Esophagus squamous epithelium (tissue), 5 donors: Measurements from ENCODE around the gene CDK2. TPM values are rescaled to one million over a fixed set of nuclear protein-coding genes. Genes with fewer than 3 reads are reported as not detected.
A peak's percentile ranks its signal among the peaks of the same experiment; 100 is the strongest.
"Not testable (repeated sequence)": the region's sequence is repeated elsewhere in the genome, so short reads cannot be mapped to it uniquely, and the experiment has no call there.

ENCODE experiments used
- DNase-seq: peaks from one replicate; lab custom pipeline; 2025; lab: John Stamatoyannopoulos, UW
- H3K27ac ChIP-seq, 4 donors: fragments of 200-600 bp; sonication (generic); one replicate each; pipeline ENCODE4 v1.5.1; 2016 to 2019; ENCODE audit warnings: mild to moderate bottlenecking in 1 of 4
- H3K27me3 ChIP-seq, 4 donors: fragments of 200-600 bp; sonication (generic); 1 replicate in 3 of 4; 2 replicates in 1 of 4; pipeline versions ENCODE4 v1.5.1 to v1.6.0; 2017 to 2021; ENCODE audit warnings: antibody characterized with exemption in 1 of 4
- H3K36me3 ChIP-seq, 3 donors: fragments of 200-600 bp; sonication (generic); one replicate each; pipeline ENCODE4 v1.5.1; 2016 to 2019
- H3K4me1 ChIP-seq, 3 donors: fragments of 200-600 bp; sonication (generic); one replicate each; pipeline ENCODE4 v1.5.1; 2017 to 2019
- H3K4me3 ChIP-seq, 4 donors: fragments of 200-600 bp; sonication (generic); 1 replicate in 3 of 4; 2 replicates in 1 of 4; pipeline ENCODE4 v1.5.1; 2016 to 2019; ENCODE audit warnings: mild to moderate bottlenecking in 2 of 4, moderate library complexity in 1 of 4
- H3K9me3 ChIP-seq, 3 donors: fragments of 200-600 bp; sonication (generic); one replicate each; pipeline ENCODE4 v1.5.1; 2016 to 2019
- CTCF ChIP-seq, 6 experiments: fragments of 450-650 bp in 4 of 6; fragments of 200-600 bp in 2 of 6; sonication (generic) in 2 of 6; IDR thresholded peaks; one replicate each; pipeline ENCODE4 v1.5.1; 2016 to 2019; ENCODE audit warnings: antibody characterized with exemption in 6 of 6, mild to moderate bottlenecking in 4 of 6, moderate library complexity in 4 of 6
- POLR2A ChIP-seq, 4 donors: fragments of 450-650 bp; IDR thresholded peaks; one replicate each; pipeline ENCODE4 v1.6.1; 2017; ENCODE audit warnings: antibody characterized with exemption in 4 of 4, mild to moderate bottlenecking in 4 of 4, moderate library complexity in 3 of 4
- WGBS, 2 donors: methylation state at CpG; one replicate each; pipeline ENCODE4 v1.1.5; 2018; 5-methylcytosine and 5-hydroxymethylcytosine counted together
- intact Hi-C: fragments of 100-400 bp; cut with DNase I; formaldehyde crosslinking; loops from one replicate; pipeline ENCODE4 v1.15.0; 2022
- total RNA-seq, 4 donors: library from RNA; depleted of rRNA; stranded (reverse); fragments of >200 nt; gene quantifications; one replicate each; pipeline ENCODE4 v1.1.0, GENCODE V29; 2016
- donor health status: DM: yes; HTN: yes; CAD: no.

CDK2 gene
- total RNA-seq, 4 donors from 2014 or later, result 11.1 to 22.6 (median 17.0) TPM

DNA sequence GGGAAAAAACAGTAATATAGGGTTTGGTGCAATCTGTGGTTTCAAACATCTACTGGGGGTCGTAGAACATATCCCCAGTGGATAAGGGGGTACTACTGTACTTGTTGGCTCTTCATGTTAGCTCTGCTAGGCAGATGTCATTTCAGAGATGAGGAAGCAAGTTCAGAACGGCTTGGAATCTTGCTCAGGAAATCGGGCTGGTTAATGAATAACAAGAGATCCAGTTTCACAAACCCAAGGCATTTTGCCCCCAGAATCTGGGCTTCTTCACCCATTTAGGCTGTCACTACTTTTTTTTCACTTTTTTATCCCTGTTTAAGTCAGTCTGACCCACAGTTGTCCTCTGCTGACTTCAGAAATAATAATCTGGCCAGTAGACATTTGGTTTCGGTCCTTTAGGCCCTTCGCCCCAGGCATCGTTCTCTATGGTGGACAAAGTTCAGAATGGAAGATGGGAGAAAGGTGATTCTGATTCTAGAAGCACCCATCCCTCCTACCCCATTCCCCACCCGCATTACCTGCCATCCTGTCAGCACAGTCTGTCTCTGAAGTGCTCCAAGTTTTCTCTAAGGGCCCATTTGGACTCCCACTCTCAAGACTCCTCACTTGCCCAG, 35.0 kb downstream of the CDK2 start:
- H3K27me3 ChIP-seq, result no peaks in the 10 kb centered on the region
- H3K27ac ChIP-seq, result no peak overlapping the region
- DNase-seq, result no peak
- 76 to 82% methylated on average over 7 of the region's 7 CpGs for WGBS, 2 donors
- peaks cover 7 to 18% (median 11%) of the 10 kb centered on the region in 3 donors for H3K4me1 ChIP-seq
- H3K9me3 ChIP-seq, result no peaks in the 10 kb centered on the region
- H3K36me3 ChIP-seq, result peaks cover 3 to 62% (median 14%) of the 10 kb centered on the region in 3 donors
- intact Hi-C loops, result no loop called here
- no peak for TF ChIP-seq POLR2A (IDR thresholded peaks at IDR 0.05)
- TF ChIP-seq CTCF (IDR thresholded peaks at IDR 0.05), result no peak
- H3K4me3 ChIP-seq, result no peak overlapping the region

- H3K36me3 ChIP-seq, result peaks cover 3 to 62% (median 14%) of the 10 kb centered on the region in 3 donors
- H3K27ac ChIP-seq, H3K9me3 ChIP-seq, H3K4me3 ChIP-seq, H3K27me3 ChIP-seq, DNase-seq, intact Hi-C loops: not testable (repeated sequence)
- WGBS, 2 donors, result 60 to 75% methylated on average over 4 to 5 of the region's 5 CpGs
- H3K4me1 ChIP-seq, result peaks cover under 1 to 19% (median 3%) of the 10 kb centered on the region in 3 donors
Observed at GRCh38 chr12:56003376-56003775, 36.7 kb downstream of the CDK2 start.

- Histone ChIP-seq H3K9me3 (no peaks in the 10 kb centered on the region), H3K27ac (no peak overlapping the region), H3K4me1 (peaks cover 0 to 21% (median 3%) of the 10 kb centered on the region in 3 donors), H3K36me3 (peaks cover 3 to 55% (median 14%) of the 10 kb centered on the region in 3 donors), H3K27me3 (no peaks in the 10 kb centered on the region), H3K4me3 (no peak overlapping the region)
- no peak for DNase-seq
- WGBS, 2 donors, result 85 to 92% methylated on average over 9 of the region's 10 CpGs
- no peak for TF ChIP-seq CTCF (IDR thresholded peaks at IDR 0.05)
- TF ChIP-seq POLR2A (IDR thresholded peaks at IDR 0.05), result no peak
- intact Hi-C loops, result no loop called here
Observed at GRCh38 chr12:56004211-56004610, 37.6 kb downstream of the CDK2 start.

DNA sequence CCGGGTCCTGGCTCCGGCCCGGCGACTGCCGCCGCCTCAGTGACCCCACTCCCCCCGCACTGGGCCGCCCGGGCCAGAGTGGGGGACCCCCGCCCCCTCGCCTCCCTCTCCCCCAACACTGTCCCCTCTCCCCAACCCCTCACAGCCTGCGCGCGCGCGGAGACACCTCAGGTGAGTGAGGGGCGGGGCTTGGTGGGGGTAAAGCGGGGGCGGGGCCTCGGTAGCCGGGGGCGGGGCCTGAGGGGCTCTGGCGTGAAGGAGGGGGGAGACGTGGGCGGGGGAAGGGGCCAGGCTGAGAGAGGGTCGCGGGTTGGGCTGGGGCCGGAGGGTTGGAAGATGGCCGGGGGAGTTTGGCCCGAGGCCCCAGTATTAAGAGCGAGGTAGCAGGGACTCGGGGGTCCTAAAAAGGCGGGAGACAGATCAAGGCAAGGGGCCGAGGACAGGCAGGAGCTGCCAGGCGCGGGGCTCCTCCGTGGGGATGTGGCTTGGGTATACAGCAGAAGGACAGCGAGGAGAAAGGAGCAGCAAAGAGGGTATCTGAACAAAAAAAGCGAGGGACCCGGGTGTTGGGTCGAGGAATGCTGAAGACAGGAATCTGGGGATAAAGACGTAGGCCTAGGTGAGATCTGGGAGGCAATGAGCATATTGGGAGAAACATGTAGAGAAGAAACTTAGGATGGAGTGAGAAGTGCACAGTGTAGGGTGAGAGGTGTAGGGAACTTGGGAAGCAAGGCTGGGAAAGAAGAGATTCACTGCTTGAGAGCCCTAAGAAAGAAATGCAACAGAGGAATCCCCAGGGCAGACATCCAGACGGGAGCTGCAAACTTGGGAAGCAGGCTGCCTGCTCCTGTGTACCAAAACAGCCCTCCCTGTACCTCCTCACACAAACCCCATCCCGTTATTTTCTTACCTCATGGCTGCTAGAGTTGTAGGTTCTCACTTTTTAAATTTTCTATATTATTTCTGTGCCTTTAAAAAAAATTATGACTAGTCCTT, 41.2 kb downstream of the CDK2 start:
- peak overlapping the region; percentile 91 to 97 (median 96) for H3K27ac ChIP-seq
- peak overlapping the region; percentile 86 to 91 (median 90) for H3K4me3 ChIP-seq
- WGBS, 2 donors, result 1 to 3% methylated on average over 21 to 22 of the region's 44 CpGs
- intact Hi-C loops, result no loop called here
- peaks cover 3 to 24% (median 14%) of the 10 kb centered on the region in 3 donors for H3K36me3 ChIP-seq
- no peaks in the 10 kb centered on the region for H3K27me3 ChIP-seq
- H3K4me1 ChIP-seq, result peaks cover 0 to 21% (median 3%) of the 10 kb centered on the region in 3 donors
- TF ChIP-seq POLR2A (IDR thresholded peaks at IDR 0.05) (no peak), CTCF (IDR thresholded peaks at IDR 0.05) (no peak)
- H3K9me3 ChIP-seq, result no peaks in the 10 kb centered on the region
- no peak for DNase-seq

DNA sequence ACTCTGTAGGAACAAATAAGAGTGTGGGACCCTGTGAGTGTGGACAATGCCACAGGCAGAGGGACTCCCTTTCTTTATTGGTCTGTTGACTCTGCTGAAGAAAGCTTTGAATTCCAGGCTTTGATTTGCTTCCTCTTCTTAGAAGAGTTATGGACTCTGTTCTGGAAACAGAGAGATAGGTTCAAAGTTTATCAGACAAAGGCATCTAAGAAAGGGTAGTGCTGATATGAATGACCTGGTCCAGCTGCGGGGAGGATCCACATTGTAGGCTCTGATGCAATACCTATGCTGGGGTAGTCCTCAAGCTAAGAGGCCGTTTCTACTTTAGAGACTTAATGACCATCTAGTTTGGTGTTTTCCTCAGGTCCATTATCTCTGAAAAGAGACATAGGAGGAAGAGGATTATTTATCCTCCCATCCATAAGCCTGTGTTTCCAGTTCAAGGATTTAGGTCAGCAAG, 43.5 kb downstream of the CDK2 start:
- H3K36me3 ChIP-seq, result peaks cover 0 to 1% (median 0%) of the 10 kb centered on the region in 3 donors
- H3K27me3 ChIP-seq, result no peaks in the 10 kb centered on the region
- no peaks in the 10 kb centered on the region for H3K9me3 ChIP-seq
- WGBS, 2 donors, result 68 to 75% methylated on average over 2 of the region's 2 CpGs
- TF ChIP-seq POLR2A (IDR thresholded peaks at IDR 0.05), result no peak
- no peak for TF ChIP-seq CTCF (IDR thresholded peaks at IDR 0.05)
- intact Hi-C loops, result no loop called here
- DNase-seq, result no peak
- peaks cover 0 to 43% (median 3%) of the 10 kb centered on the region in 3 donors for H3K4me1 ChIP-seq
- H3K27ac ChIP-seq, result no peak overlapping the region
- H3K4me3 ChIP-seq, result no peak overlapping the region
